ENCODE results near the gene RITA1.

RITA1 gene

GRCh38 chr12:113239811-113240331, 54.4 kb downstream of the RITA1 start:
- no peak for TF ChIP-seq CTCF (IDR thresholded peaks at IDR 0.05)

- TF ChIP-seq CTCF (IDR thresholded peaks at IDR 0.05), result no peak
Measured at GRCh38 chr12:113240395-113240794, 54.9 kb downstream of the RITA1 start.

GRCh38 chr12:113241191-113242025, 55.9 kb downstream of the RITA1 start:
- TF ChIP-seq CTCF (IDR thresholded peaks at IDR 0.05), result no peak
